Ectodermal cell (in vitro differentiated cells): ENCODE measurements around the gene NPM1.
"Not testable (repeated sequence)": the region's sequence is repeated elsewhere in the genome, so short reads cannot be mapped to it uniquely, and the experiment has no call there.

Experiments
- H3K27ac ChIP-seq: 2 replicates; pipeline ENCODE4 v1.7.0; 2013; ENCODE audit warnings: mild to moderate bottlenecking, low read depth, low read length; ENCODE audit not compliant: insufficient read depth, poor library complexity, severe bottlenecking
- H3K27me3 ChIP-seq: 2 replicates; pipeline ENCODE4 v1.7.0; 2013; ENCODE audit warnings: mild to moderate bottlenecking, low read length; ENCODE audit not compliant: insufficient read depth, control insufficient read depth, poor library complexity, severe bottlenecking
- H3K36me3 ChIP-seq: one replicate; pipeline ENCODE4 v1.7.0; 2013; ENCODE audit warnings: low read length; ENCODE audit not compliant: control insufficient read depth, insufficient read depth
- H3K4me1 ChIP-seq: one replicate; pipeline ENCODE4 v1.7.0; 2013; ENCODE audit warnings: low read length; ENCODE audit not compliant: control insufficient read depth, insufficient read depth
- H3K4me3 ChIP-seq: 2 replicates; pipeline ENCODE4 v1.7.0; 2013; ENCODE audit warnings: low read depth, low read length, control low read depth; ENCODE audit not compliant: insufficient read depth
- H3K9me3 ChIP-seq: 2 replicates; pipeline ENCODE4 v1.7.0; 2013; ENCODE audit warnings: mild to moderate bottlenecking, low read length, moderate library complexity; ENCODE audit not compliant: control insufficient read depth
- WGBS, 2 experiments: methylation state at CpG; one replicate each; pipeline ENCODE4 v1.1.7; 2013; ENCODE audit warnings: missing lambda C conversion rate in 2 of 2; 5-methylcytosine and 5-hydroxymethylcytosine counted together

The NPM1 gene

GRCh38 chr5:171410181-171410580 lies 22.5 kb downstream of the NPM1 start:
- 20 to 38% methylated on average over 1 of the region's 1 CpG for WGBS, 2 experiments
- H3K27ac ChIP-seq = no peak overlapping the region
- H3K4me3 ChIP-seq = no peak overlapping the region
- no peaks in the 10 kb centered on the region for H3K27me3 ChIP-seq
- no peaks in the 10 kb centered on the region for H3K9me3 ChIP-seq
- H3K4me1 ChIP-seq = no peaks in the 10 kb centered on the region
- peaks cover 50% of the 10 kb centered on the region for H3K36me3 ChIP-seq

- WGBS, 2 experiments = 97% methylated on average over 5 of the region's 5 CpGs
- no peak overlapping the region for H3K27ac ChIP-seq
- H3K4me1 ChIP-seq = no peaks in the 10 kb centered on the region
- H3K9me3 ChIP-seq = no peaks in the 10 kb centered on the region
- no peaks in the 10 kb centered on the region for H3K27me3 ChIP-seq
- peaks cover 32% of the 10 kb centered on the region for H3K36me3 ChIP-seq
- no peak overlapping the region for H3K4me3 ChIP-seq
Measured at GRCh38 chr5:171412186-171412585, 24.5 kb downstream of the NPM1 start.

GRCh38 chr5:171413153-171413910 lies 25.7 kb downstream of the NPM1 start:
- Histone ChIP-seq H3K4me1 (no peaks in the 10 kb centered on the region), H3K9me3 (no peaks in the 10 kb centered on the region), H3K36me3 (peaks cover 23% of the 10 kb centered on the region), H3K27me3 (no peaks in the 10 kb centered on the region), H3K27ac (no peak overlapping the region), H3K4me3 (no peak overlapping the region)
- 92 to 98% methylated on average over 3 of the region's 3 CpGs for WGBS, 2 experiments

- not testable (repeated sequence) for H3K4me1 ChIP-seq
- 89 to 94% methylated on average over 5 of the region's 5 CpGs for WGBS, 2 experiments
- H3K36me3 ChIP-seq = peaks cover 23% of the 10 kb centered on the region
Measured at GRCh38 chr5:171413993-171414392, 26.3 kb downstream of the NPM1 start.

GRCh38 chr5:171415115-171415730 lies 27.6 kb downstream of the NPM1 start:
- Histone ChIP-seq H3K4me3 (no peak overlapping the region), H3K9me3 (no peaks in the 10 kb centered on the region), H3K27ac (no peak overlapping the region), H3K4me1 (no peaks in the 10 kb centered on the region), H3K27me3 (peaks cover 15% of the 10 kb centered on the region), H3K36me3 (peaks cover 13% of the 10 kb centered on the region)
- 91 to 93% methylated on average over 9 of the region's 9 CpGs for WGBS, 2 experiments

More at GRCh38 chr5:171413993-171414392, 26.3 kb downstream of the NPM1 start:
- H3K27me3 ChIP-seq, H3K4me3 ChIP-seq, H3K27ac ChIP-seq, H3K9me3 ChIP-seq: not testable (repeated sequence)

GRCh38 chr5:171416160-171417049 lies 28.8 kb downstream of the NPM1 start:
- Histone ChIP-seq H3K4me1 (no peaks in the 10 kb centered on the region), H3K27ac (no peak overlapping the region), H3K9me3 (no peaks in the 10 kb centered on the region), H3K27me3 (peaks cover 27% of the 10 kb centered on the region), H3K4me3 (no peak overlapping the region), H3K36me3 (peaks cover 4% of the 10 kb centered on the region)
- 93 to 94% methylated on average over 11 of the region's 11 CpGs for WGBS, 2 experiments

- Histone ChIP-seq H3K27ac (no peak overlapping the region), H3K27me3 (peaks cover 47% of the 10 kb centered on the region), H3K4me1 (peaks cover 12% of the 10 kb centered on the region), H3K4me3 (peak overlapping the region; percentile 57), H3K36me3 (peaks cover 2% of the 10 kb centered on the region), H3K9me3 (no peaks in the 10 kb centered on the region)
- 7 to 8% methylated on average over 26 of the region's 26 CpGs for WGBS, 2 experiments
Measured at GRCh38 chr5:171418316-171418981, 30.8 kb downstream of the NPM1 start.

- Histone ChIP-seq H3K27me3 (peaks cover 50% of the 10 kb centered on the region), H3K9me3 (no peaks in the 10 kb centered on the region), H3K4me1 (peaks cover 13% of the 10 kb centered on the region), H3K36me3 (no peaks in the 10 kb centered on the region), H3K4me3 (peak within 1 kb of the TSS; percentile 57), H3K27ac (no peak within 1 kb of the TSS)
- 0 to 1% methylated on average over 74 of the region's 74 CpGs for WGBS, 2 experiments
Measured at GRCh38 chr5:171418982-171419687, 31.5 kb downstream of the NPM1 start, which contains the start of gene FGF18. Gene FGF18, plus strand, starts transcription at chr5:171419647. Its CDS starts 553 bp downstream, at chr5:171420200.

- Histone ChIP-seq H3K4me3 (peak overlapping the region; percentile 57), H3K27ac (no peak overlapping the region), H3K4me1 (peaks cover 13% of the 10 kb centered on the region), H3K9me3 (no peaks in the 10 kb centered on the region), H3K36me3 (no peaks in the 10 kb centered on the region), H3K27me3 (peaks cover 50% of the 10 kb centered on the region)
- 0 to 1% methylated on average over 95 of the region's 95 CpGs for WGBS, 2 experiments
Measured at GRCh38 chr5:171419688-171420430, 32.2 kb downstream of the NPM1 start.
